HuH-7 (cell line): ENCODE measurements around the gene COL4A4.

ENCODE experiments used
- DNase-seq: peaks from one replicate; pipeline ENCODE4 v3.0.0; 2011; ENCODE audit warnings: low spot score

Gene COL4A4

GRCh38 chr2:227029426-227030105 lies 134.4 kb downstream of the COL4A4 start:
- no peak for DNase-seq

DNA sequence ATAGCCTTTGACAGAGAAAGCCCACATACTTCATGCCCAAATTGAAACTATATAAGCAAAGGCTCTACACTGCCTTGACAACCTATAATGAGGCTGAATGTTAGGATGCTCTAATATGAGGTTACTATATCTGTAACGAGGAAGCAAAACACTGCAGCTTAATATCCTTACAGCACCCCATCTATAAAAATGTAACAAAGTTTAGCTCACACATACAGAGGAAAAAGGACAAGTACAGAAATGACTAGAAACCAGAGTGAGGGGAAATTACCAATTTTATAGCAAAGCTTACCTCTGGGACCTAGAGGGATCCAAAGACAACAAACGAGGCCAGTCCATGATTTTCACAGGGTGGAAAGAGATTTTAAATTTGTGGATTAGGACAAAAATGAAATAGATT lies 138.5 kb downstream of the COL4A4 start:
- DNase-seq = no peak

DNA sequence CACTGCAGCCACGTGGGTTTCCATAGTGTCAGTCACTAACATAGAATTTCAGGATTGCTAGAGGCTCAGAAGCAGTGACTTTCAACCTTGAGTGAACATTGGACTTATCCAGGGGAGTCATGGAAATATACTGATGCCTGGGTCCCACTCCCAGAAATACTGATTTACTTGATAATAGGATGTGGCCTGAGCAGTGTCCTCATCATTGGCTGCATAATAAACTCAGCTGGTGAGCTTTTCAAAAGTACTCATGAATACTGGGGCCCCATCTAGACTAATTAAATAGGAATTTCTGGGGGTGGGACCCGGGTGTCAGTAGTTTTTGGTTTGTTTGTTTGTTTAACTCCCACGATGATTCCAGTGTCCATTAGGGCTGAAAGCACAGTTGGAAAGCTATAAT lies 141.4 kb downstream of the COL4A4 start:
- DNase-seq = no peak

GRCh38 chr2:227020416-227020815 lies 143.6 kb downstream of the COL4A4 start:
- no peak for DNase-seq

- no peak for DNase-seq
These were observed 147.1 kb downstream of the COL4A4 start for GRCh38 chr2:227016894-227017293.

DNA sequence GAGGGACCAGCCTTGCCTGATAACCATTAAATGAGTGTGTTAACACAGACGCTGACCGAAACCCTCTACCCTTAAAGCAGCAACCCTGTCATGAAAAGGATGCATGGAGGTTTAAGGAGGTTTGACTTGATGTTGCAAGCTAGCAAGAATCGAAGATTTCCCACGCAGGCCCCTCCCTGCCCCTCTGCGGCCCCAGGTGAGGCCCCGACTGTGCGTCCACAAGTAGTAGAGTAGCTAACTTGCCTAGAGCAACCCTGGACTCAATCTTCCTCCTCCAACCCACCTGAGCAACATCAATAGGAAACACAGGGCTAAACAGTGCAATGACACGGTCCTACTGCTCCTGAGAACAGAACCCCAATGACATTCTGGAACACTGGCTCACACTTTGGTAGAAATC lies 150.1 kb downstream of the COL4A4 start:
- no peak for DNase-seq

DNA sequence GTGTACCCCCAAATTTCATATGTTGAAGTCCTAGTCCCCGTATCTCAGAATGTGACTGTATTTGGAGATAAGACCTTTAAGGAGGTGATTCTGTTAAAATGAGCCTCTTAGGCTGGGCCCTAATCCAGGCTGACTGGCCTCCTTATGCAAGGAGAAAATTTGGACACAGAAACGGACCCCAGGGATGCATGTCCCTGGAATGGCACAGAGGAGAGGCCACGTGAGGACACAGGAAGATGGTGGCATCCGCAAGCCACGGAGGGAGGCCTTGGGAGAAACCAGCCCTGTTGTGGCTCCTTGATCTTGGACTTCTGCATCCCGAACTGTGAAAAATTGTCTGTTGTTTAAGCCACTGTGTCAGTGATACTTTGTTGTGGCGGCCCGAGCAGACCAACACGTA lies 150.7 kb downstream of the COL4A4 start:
- no peak for DNase-seq

DNA sequence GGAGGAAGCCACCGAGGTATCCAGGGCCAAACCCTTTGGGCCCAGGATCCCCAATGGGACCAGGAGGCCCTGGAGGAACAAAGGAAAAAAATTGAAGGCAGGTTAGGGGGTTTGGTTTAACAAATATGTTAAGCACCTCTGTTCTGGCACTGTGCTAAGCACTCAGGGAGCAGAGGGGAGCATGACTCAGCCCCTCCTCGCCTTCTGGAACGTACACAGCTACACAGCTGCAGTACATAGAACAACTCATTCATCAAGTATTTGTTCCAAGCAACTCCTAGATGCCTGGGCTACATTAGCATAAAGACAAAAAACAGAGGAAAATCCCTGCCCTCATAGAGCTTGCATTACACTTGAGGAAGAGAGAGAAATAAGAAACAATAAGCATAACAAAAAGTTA lies 153.6 kb downstream of the COL4A4 start:
- no peak for DNase-seq

GRCh38 chr2:227007940-227008339 lies 156.1 kb downstream of the COL4A4 start:
- no peak for DNase-seq

GRCh38 chr2:227007148-227007547 lies 156.9 kb downstream of the COL4A4 start:
- no peak for DNase-seq

DNA sequence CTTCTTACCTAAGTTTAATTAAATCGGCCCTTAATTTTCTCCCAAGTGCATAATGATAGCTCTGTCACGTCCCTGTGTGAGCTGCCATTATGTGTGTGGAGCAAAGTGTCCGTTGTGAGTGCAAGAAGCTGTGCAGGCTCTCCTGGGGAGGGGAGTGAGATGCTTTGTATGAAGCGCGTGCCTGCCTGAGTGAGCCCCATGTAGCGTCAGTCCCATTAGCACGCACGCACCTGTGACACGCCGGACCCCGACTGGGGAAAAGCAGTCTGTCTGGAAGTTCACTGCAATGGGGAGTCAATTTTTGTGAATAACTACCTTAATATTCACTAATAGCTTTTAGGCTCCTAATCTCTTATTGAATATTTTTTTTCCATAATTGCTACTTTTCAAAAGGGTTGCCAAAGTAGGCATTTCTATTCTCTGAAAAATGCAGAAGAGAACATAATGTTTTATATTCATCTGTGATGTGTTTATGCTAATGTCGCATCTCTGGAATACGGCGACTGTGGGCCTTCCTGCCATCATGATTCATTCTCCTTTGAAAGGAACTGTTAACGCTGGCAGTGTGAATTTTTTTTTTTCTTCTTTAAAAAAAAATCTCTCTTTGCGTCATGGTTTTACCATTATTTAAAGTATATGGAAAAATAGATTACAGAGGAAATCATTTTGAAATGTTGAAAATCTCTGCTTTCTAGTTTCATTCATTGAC lies 157.7 kb downstream of the COL4A4 start:
- DNase-seq = no peak

GRCh38 chr2:227004482-227004881 lies 159.5 kb downstream of the COL4A4 start:
- DNase-seq = no peak

DNA sequence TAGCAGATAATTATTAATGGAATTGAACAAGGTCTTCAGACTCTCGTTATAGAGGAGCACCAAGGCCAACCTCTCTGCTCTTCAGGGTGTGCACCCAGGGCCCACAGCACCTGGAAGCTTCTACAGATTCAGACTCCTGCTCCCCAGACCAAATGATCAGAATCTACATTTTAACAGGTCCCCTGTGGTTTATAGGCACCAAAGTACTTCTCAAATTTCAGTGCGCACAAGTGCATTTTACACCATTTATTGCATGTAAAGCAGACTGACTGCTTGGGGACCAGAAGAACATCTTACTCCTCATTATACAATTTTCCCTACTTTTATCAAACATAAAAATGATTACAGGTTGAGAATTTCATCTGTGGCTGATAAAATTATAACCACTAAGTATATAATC lies 163.9 kb downstream of the COL4A4 start:
- DNase-seq = no peak

- DNase-seq = no peak
These were observed 164.3 kb downstream of the COL4A4 start for GRCh38 chr2:226999661-227000060.

- no peak for DNase-seq
These were observed 168.4 kb downstream of the COL4A4 start for GRCh38 chr2:226995625-226996041.

DNA sequence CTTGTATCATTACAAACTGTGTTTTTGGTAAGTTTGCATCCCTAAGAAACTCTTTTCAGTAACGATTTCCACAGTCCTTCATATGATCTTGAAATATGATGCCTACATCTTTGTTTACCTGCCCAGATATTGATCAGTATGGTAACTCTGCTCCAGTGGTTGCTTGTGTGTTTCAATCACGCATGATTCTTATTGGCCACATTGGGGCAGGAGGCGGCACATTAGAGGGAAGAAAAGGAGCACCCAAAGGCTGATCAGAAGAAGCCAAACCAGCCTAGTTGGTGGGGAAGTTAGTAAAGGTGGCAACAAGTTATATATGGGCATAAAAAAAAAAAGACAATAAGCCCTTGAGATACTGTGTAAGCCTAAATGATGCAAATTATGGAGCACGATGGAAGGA lies 169.2 kb downstream of the COL4A4 start:
- no peak for DNase-seq

DNA sequence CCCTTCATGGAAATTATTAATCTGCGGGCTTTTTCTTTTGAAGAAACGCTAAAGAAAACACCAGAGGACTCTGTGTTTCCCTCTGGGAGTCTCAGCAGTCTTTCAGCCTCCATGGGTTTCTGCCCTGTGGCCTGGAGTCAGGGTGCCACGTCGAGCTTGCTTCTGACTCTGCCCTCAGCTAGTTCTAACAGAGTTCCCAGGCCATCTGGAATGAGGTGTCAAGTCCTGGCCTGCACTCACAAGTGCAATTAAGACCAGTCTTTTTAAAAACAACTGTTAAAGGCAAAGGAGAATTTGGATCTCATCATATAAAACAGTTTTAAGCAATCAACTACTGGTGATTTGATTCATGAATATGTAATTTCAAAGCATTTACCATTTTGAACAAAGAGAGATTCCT lies 170.8 kb downstream of the COL4A4 start:
- DNase-seq = no peak

DNA sequence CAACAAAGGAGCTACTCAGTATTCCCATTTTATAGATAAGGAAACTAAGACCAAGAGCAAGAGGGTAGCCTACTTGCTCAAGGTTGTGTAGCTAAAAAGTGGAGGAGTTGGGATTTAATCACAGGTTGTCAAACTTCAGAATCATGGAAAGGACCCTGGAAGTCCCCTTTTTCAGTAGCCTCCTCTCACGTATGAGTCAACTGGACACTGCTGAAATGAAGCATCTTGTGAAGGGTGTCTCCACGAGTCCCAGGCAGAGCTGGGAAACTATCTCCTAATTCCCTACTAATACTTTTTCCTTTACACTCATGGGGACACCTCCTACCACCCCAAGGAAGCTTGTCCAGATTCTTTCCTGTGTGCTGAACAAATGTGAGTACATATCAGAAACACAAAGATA lies 172.3 kb downstream of the COL4A4 start:
- DNase-seq = no peak

- DNase-seq = no peak
These were observed 178.4 kb downstream of the COL4A4 start for GRCh38 chr2:226985583-226985946.

- peak; percentile 57 for DNase-seq
These were observed 179.0 kb downstream of the COL4A4 start for GRCh38 chr2:226984750-226985582.

DNA sequence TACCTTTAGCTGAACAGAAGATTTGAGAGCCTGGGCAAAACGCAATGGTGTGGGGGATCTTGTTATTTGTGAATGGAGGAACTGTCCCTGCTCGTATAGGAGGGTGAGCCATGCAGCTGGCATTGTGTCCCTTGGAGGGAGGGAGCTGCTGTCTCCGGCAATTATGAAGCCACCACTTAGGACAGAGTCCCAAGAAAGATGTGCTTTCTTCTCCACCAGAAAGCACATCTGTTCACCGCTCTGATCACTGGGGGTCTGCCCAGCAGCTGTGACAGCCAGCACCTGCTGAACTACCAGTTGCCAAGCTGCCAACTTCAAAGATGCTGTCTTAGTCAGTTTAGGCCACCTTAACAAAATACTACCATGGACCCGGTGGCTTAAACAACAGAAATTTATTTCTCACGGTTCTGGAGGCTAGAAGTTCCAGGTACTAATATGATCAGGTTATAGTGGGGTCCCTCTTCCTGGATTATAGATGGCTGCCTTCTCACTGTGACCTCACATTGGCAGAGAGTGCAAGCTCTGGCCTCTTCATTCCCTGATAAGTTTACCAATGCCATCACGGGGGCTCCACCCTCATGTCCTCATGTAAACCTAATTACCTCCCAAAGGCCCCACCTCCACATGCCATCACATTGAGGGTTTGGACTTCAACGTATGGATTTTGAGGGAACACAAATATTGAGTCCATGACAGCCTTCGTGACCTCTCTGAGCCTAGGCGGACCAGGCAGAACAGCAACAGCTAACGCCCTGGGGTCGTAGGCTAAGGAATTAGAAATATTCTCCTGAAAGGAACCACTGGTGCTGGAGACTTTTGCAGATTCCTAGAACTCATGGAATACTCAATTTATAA lies 179.9 kb downstream of the COL4A4 start:
- no peak for DNase-seq

DNA sequence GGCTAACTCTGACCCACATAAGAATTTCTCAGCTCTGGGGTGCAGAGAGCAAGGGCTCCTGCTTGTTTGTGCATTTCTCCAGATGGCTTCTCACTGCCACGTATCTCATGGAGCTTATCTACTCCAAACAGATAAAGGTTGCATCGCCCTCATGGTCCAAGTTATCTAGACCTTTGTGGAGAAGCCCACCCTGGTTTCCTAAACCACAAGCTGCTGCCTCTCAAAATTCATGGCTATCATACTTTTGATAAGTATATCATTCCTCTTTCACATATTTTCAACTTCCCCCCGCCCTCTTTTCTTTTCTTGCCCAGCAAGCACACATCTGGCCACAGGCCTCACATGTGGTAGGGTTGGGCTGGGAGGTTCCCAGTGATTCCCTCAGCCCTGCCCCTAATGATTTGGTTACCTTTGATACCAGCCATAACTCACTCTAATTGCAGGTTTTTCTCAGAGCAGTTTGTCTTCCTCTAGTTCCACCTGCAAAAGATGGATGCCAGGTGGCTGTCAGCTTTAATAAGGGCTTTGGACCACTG lies 182.1 kb downstream of the COL4A4 start:
- no peak for DNase-seq
